T-helper 1 cell treated with Interleukin-12 subunit alpha and Interleukin-12 subunit beta and Interleukin-4 antibody, amounts not matched to agents 30 ng/mL and 1 ng/mL, for 36 hours (primary cell): ENCODE data around the gene LCN1. TPM values are rescaled to one million over a fixed set of nuclear protein-coding genes. Genes with fewer than 3 reads are reported as not detected.

Experiments used
- intact Hi-C: fragments of 100-400 bp; cut with micrococcal nuclease; formaldehyde crosslinking; loops from one replicate; pipeline ENCODE4 v1.15.1; 2024
- total RNA-seq: library from RNA; stranded (reverse); gene quantifications from 2 replicates; pipeline ENCODE4 v1.2.3, GENCODE V29; 2022

LCN1 gene
- total RNA-seq, result not detected in 2 replicates

DNA sequence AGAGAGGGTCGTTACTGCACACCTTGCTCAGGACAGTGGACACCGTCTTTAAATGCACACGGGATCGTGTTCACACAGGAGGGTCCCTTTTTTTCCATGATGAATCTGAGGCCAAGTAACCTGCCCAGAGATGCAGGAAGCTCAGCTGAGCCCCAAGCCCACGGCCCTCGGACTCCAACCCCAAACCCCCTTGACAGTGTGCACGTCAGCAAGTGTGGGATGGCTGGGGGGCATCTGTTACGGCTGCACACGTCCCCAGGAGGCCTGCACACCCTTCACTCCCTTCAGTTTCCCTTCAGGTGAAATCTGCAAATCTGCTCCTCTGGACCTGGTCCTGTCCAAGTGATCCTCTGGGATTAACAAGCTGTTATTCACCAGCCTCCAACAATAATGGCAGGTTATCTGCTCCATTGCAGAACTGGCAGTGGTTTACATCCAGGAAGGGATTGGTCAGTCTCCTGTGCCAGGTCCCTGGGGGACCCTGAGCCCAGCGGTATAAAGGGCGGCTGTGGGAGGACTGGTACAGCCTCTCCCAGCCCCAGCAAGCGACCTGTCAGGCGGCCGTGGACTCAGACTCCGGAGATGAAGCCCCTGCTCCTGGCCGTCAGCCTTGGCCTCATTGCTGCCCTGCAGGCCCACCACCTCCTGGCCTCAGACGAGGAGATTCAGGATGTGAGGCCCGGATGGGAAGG lies at the start of gene LCN1:
Gene LCN1 (plus strand): TSS at position 525 of the 692 bp plus-strand sequence. CDS start 58 bp downstream, at position 583.
- intact Hi-C loops, result no loop called here

DNA sequence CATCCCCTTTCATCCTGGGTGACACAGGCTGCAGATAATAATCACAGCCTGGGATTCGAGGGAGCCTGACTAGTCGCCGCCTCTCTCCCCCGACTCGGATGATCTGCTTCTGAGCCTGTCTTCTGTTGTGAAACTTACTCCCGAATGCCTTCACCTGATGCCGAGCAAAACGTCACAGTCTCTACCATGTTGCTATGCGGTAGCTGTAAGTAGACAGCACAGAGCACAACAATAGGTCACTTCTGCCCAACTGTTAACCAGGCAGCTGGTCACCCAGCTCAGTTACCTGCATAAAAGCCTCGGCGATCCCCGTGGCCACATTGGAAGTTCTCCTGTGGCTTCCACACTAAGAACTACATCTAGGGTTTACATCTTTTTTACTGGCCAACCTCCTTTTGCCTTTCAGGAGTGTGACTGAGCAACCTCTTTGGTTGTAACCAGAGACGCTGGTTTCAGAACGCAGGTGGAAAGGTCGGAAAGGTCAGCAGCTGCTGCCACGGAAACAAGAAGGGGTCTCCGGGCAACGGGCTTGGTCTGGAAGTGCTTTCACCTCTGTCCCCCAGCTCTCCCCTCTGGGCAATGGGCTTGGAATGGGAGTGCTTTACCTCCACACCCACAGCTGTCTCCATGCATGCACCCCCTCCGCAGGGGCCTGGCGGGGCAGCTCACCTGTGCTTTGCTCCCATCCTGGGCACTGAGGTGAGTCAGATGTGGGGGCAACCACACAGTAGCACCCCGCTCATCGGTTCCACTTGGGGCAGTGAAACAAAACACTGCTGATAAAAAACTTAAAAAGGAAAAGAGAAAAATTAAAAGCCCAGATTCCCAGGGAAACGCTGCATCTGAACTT lies 49.2 kb upstream of the LCN1 start:
- intact Hi-C loops, result no loop called here

DNA sequence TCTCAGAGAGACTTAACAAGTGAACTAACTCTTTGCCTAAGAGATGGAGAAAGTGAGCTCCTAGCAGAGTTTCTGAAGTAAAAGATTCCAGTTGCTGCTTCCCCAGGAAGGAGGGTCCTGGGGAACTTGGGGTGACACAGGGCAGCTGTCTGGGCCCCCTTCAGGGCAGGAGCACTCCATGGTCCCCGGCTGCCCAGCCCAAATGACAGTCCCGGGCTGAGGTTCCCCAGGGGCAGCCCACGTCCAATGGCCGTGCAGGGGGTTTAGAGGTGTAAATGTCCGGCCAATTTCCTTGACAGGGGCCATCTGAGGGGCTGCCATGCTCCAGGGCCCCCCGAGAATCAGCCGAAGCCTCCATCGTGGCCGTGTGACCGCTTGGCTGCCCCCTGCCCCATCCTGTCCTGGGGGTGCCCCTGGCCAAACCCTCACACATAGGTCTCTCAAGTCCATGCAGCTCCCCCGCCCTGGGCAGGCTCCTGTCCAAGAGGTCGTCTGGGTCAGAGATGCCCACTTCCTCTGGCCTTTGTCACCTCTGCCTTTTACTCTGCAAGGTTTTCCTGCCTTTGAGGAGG lies 47.2 kb upstream of the LCN1 start:
- intact Hi-C loops, result no loop called here

DNA sequence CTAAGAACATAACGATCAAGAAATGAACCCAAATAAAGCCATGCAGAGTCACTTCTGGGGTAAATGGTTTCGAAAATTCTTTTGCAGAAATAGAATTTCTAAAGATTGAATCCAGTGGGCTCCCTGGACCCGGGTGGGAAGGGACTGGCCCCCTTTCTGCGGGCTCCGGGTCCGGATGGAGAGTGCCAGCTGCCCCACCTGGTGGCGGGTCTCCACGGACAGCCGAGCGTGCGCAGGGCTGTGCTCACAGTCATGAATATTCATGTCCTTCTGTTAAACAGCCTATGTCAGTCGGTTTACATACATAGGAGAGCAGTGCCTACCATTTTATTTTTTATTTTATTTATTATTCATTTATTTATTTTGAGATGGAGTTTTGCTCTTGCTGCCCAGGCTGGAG lies 46.3 kb upstream of the LCN1 start:
- intact Hi-C loops, result no loop called here

DNA sequence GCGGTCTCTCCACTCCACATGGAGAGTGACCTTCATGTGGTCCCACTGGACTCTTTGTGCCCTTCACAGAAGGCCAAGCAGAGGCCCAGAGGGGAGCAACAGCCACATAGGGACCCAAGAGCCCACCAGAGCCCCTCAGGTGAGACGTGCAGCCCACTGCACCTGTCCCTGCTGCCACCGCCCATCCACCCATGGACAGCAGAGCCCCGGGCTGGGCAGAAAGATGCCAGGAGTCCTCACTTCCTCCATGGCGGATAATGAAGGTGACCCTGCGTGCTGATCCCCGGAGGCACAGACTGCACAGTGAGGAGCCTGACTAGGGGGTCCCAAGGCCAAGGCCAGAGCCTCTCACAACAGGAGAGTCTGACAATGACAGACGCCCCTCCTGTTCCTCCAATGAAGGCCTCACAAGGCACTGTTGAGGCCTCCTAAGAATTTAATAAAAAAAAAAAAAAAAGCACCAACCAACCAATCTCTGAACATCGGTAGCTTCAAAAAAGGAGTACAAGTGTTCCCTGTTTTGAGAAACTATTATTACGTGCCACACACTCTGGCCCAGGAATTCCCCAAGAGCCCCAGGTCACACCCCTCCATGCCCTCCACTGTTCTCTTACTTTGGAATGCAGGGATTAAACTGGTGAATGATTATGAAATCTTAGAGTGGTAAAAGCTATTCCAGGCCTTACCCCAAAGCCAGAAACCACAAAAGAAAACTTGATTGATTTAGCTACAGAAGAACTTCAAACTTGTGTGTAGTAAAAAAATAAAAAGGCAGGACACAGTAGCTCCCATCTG lies 44.5 kb upstream of the LCN1 start:
- intact Hi-C loops, result no loop called here

DNA sequence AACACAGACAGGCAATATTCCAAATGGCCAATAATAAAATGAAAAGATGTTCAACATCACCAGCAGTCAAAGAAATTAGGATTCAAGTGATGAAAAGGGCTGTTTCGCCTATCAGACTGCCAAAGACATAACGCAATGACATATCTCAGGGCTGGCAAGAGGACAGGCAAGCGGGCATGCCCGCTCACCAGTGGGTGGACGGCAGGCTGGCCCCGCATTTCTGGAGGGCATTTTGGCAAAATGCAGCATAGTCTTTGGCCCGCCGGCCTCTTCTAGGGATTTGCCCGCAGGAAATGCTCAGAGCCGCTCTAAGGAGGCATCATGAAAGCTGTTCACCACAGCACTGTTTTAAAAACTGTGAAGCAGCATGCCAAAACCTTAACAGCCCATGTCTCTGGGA lies 43.0 kb upstream of the LCN1 start:
- intact Hi-C loops, result no loop called here

DNA sequence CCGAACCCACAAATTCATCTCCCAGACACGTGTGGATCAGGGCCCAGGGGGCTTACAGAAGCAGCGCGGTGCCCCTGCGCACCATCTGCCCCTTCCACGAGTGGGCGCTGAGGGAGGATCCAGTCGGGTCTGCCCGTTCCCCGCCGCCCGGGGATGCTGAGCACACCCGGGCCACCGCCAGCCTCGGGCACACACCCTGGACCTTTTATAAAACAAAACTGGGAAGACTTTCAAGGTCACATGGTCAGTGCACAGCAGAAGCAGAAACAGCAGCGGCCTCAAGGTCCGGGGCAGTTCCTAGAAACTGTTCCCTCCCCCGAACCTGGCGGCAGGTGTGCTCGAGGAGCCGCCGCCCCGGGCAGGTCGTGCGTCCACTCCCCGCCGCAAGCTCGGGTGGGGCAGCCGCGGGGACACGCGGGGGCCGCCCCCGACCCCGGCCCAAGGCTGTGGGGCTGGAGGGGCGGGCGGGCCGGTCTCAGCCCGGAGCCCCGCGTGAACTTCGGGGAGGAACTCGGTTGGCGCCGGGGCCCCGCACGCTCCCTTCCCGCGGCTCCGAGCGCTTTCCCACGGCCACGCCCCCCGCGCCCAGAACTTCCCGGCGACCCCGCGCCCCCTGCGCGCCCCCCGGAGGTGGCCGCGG lies 42.3 kb upstream of the LCN1 start:
- intact Hi-C loops, result no loop called here

DNA sequence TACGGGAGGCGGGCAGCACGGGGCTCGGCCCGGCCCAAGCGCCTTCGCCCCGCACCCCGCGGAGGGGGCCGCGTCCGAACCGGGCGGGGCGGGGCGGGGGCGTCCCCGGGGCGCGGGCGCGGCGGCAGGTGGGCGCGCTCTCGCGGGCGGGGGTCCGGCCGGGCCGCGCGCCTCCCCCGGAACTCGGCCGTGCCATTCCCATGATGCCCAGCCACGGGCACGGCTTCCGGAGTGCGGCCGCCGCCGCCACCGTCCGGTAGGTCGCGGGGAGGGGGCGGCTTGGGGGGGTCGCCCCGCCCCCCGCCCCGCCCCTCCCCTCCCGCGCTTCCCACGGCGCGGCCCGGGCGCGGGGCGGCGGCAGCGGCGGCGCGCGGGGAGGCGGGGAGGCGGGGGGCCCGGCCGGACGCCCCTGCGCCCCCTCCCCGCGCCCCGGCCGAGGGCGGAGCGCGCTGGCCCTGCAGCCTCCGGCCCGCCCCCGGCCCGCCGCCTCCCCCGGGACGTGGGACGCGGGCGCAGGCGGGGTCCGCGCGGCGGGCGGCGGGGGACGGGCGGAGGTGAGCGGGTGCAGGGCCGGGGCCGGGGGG lies 41.7 kb upstream of the LCN1 start, which contains the start of gene PPP1R26:
Gene PPP1R26 (plus strand): TSS at position 314 of the 584 bp plus-strand sequence. CDS start 4,729 bp downstream, outside the sequence.
- intact Hi-C loops, result no loop called here

DNA sequence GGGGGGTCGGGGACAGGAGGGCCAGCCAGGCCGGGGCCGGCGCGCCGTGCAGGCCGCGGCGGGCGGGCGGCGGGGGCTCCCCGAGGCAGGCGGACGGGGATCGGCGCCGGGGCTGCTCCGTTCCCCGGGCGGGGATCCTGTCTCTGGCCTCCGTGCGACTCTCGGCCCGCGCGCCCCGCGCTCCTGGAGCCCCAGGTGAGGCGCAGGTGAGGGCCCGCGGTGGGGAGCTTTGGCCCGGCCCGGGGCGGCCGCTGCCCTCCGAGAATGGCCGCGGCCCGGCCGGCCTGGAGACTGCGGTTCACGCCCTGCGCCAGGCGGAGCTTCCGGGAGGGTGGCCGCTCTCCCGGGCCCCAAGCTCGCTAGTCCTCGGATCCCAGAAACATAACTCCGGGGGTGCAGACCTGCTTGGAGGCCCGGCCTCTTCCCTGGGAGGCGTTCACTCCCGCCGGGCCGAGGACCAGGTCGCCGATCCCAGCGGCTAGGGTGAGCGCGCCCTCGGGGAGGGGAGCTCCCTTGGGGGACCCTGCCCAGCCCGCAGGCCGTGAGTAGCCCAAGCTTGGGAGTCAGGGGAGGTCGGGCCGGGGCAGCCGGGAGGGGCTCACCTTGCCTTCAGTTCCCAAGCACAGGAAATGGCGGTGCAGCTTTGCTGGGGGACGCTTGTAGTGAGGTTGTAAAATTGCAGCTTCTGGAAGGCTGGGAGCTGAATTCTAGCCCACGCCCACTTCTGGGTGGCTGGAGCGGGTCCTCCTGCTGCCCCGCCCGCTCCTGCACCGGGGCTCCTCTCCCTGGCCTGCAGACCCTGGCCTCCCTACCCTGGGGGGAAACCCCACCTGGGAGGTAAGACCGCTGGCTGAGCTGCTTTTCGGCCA lies 40.9 kb upstream of the LCN1 start:
- intact Hi-C loops, result no loop called here

DNA sequence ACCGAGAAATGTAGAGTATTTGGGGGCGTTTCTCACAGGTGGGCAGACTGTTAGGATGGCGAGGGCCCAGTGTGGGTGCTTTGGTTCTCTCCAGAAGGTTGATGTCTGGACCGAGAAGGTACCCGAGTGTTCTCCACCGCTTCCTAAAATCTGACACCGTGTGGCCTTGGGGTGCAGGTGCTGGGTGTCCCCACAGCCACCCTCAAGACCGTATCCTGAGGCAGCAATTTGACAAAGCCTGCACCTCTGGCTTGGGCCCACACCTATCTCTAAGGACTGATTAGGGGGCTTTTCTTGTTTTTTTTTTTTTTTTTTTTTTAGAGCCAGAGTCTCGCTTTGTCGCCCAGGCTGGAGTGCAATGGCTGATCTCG lies 40.3 kb upstream of the LCN1 start:
- intact Hi-C loops, result no loop called here

DNA sequence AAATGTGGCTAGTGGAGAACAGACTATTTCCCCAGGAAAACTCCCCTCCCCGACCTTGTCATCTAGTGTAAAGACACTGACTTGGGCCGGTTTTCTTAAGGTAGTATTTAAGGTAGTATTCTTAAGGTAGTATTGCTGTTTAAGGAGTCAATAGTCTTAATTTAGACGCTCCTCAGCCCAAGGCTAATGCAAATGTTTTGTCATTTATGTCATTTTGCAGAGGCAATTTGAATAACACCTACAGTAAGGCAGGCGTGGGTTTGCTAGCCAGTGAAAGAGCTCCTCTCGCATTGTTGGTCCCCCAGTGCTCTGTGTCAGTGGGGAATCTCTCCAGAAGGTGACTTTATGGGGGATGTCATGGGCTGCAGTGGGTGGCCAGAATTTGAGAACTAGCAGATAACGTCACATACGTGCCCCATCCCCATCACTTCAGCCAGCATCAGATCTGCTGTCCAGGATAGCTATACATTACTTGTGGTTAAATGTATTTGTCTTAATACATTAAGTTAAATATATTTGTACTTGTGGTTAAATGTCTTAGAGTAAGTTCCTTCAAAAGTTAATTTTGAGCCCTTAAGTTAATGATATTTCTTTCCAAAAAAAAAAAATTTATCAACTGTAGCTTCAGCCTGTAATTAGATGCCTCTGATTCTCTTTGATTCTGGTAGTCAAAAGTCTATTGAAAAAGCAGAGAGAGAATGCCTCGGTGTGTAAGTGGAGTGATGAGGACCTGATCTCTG lies 39.1 kb upstream of the LCN1 start:
- intact Hi-C loops, result no loop called here

DNA sequence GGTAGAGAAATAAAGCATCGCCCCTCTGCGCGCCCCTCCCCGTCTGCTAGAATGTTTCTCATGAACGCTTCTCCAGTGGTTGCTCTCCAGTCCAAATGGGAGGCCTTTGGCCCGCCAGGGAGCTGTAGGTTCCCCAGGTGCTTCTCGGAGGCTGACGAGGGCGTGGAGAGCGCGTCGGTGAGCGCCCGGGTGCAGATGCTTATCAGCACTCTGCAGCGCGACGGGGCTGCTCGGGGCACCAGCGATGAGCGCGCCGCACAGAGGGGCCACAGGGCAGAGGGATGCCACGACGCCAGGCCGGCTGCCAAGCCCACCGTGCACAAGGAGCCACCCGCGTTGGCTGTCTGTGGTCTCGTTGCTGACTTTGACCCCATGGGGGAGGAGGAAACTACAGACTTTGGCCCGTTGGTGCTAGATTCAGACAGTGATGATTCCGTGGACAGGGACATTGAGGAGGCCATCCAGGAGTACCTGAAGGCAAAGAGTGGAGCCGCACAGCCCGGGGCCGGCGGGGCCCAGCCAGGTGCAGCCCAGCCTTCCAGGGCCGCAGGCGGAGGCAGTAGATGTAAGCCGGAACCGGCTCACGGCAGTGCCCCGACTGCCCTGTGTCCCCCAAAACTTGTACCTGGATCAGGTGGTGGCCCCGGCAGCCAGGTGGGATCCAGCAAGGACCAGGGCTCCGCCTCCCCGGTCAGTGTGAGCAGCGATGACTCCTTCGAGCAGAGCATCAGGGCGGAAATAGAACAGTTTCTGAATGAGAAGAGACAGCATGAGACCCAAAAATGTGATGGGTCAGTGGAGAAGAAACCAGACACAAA lies 36.6 kb upstream of the LCN1 start:
- intact Hi-C loops, result no loop called here

DNA sequence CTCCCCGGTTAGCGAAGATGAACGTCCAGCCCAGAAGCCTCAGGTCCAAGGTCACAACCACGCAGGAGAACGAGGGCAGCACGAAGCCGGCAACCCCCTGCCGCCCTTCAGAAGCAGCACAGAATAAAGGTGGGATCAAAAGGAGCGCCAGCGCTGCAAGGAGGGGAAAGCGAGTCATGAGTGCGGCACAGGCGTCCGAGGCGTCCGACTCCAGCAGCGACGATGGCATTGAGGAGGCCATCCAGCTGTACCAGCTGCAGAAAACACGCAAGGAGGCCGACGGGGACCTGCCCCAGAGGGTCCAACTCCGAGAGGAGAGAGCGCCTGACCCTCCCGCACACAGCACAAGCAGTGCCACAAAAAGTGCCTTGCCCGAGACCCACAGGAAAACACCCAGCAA lies 35.9 kb upstream of the LCN1 start:
- intact Hi-C loops, result no loop called here

DNA sequence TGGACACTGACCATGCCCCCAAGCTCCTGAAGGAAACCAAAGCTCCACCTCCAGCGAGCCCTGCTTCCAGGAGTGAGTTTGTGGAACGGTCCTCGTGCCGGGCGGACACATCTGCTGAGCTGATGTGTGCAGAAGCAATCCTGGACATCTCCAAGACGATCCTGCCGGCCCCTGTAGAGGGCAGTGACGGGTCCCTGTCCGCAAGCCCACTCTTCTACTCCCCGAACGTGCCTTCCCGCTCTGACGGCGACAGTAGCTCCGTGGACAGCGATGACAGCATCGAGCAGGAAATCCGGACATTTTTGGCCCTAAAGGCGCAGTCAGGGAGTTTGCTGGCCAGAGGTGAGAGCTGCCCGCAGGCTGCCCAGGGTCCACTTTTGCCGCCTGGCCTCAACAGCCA lies 35.4 kb upstream of the LCN1 start:
- intact Hi-C loops, result no loop called here

DNA sequence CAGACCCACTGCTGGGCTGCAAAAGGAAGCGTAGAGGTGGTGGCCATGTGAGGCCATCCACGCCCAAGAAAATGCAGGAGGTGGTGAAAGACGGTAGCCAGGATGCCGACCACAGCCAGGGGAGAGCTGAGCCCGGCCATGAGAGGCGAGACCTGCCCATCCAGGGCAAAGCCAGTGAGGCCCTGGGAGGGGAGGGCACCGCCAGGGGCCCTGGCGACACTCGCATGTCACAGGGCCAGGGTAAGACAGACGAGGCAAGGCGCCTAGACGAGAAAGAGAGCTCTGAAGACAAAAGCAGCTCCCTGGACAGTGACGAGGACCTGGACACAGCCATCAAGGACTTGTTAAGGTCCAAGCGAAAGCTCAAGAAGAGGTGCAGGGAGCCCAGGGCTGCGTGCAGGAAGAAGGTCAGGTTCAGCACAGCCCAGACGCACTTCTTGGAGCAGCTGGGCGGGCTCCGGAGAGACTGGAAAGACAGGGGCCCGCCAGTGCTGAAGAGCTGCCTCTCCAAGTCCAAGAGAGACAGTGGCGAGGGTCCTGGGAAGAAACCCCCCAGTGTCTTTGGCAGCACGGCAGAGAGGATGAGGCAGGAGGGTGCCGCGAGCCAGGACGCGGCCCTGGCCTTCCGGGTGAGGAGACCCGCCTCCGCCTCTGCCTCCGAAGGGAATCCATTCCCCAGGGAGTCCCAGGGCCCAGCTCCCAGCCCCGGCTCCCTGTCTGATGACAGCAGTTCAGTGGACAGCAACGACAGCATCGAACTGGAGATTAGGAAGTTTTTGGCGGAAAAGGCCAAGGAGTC lies 34.8 kb upstream of the LCN1 start:
- intact Hi-C loops, result no loop called here

DNA sequence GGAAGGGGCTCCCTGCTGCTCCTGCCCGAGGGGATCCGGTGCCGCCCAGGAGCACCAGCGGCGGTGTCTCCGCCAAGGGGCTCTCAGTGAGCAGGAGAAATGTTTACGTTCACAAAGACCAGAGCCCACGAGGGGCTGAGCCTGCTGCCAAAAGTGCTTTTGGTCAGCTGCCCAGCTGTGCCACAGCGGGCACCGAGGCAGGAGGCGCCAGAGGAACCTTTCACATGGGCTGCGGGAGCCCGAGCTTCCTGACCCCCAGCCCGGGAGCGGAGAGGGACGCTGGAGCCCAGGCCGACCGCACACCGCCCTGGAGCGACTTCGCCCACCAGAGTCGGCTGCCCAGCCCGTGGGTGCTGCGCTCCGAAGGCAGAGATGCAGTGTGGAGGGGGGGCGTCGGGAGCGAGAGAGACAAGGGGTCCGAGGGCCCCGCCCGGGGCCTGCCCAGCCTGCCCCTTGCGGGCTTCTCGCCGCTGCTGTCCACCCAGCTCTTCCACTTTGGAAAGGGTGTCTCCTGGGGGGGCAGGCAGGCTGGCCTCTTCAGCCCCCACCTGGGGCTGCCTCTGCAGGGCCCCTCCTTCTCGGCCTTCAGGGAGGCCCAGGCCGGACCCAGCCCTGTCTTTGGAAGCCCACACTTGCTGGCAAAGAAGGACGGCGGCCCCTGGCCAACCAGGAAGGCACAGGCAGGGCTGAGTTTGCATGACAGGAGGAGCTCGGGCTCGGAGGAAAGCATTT lies 33.8 kb upstream of the LCN1 start:
- intact Hi-C loops, result no loop called here

DNA sequence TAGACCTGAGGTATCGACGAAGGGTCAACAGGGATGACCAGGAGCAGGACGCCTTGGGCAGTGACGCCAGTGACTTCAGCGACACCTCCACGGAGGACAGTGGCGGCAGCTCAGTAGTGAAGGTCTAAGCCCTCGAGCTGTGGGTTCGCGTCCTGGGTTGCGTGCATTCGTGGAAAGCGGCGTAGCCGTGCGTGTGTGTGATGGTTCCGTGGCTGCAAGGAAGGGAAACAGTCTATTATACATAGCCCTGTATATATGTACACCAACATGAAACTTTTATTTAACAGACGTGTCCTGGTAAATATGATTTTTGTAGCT lies 33.3 kb upstream of the LCN1 start:
- intact Hi-C loops, result no loop called here
